ENCODE measurements around the gene JAML.
A peak's percentile ranks its signal among the peaks of the same experiment; 100 is the strongest.

The JAML gene

GRCh38 chr11:118233850-118234249, 9.0 kb upstream of the JAML start:
- TF ChIP-seq, protein P1, sequence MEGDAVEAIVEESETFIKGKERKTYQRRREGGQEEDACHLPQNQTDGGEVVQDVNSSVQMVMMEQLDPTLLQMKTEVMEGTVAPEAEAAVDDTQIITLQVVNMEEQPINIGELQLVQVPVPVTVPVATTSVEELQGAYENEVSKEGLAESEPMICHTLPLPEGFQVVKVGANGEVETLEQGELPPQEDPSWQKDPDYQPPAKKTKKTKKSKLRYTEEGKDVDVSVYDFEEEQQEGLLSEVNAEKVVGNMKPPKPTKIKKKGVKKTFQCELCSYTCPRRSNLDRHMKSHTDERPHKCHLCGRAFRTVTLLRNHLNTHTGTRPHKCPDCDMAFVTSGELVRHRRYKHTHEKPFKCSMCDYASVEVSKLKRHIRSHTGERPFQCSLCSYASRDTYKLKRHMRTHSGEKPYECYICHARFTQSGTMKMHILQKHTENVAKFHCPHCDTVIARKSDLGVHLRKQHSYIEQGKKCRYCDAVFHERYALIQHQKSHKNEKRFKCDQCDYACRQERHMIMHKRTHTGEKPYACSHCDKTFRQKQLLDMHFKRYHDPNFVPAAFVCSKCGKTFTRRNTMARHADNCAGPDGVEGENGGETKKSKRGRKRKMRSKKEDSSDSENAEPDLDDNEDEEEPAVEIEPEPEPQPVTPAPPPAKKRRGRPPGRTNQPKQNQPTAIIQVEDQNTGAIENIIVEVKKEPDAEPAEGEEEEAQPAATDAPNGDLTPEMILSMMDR (IDR thresholded peaks at IDR 0.05; ENCODE audit: low read depth, low read length) = no peak
- no peak overlapping the region for H3K4me3 ChIP-seq (replicated peaks in 1 of 2; ENCODE audit: low read depth in 2 of 2, low read length in 2 of 2)
- no peak for DNase-seq (ENCODE audit: low read depth in 2 of 2)

DNA sequence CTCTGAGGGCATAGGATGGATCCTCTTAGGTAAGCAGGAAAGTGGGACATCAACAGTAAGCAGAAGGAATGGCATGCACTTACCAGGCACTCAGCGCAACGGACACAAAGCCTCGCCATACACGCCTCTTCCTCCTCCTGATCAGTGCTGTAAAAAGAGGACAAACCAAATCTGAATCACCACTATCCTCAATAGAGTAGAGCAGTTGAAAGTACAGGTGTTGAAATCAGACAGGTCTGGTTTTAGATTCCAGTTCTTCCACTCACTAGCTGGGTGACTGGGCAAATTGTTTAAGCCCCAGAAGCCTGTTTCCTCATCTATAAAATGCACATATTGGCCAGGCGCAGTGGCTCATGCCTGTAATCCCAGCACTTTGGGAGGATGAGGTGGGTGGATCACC, 8.6 kb upstream of the JAML start:
- DNase-seq (ENCODE audit: low read depth in 2 of 2) = no peak
- no peak overlapping the region for H3K4me3 ChIP-seq (replicated peaks in 1 of 2; ENCODE audit: low read depth in 2 of 2, low read length in 2 of 2)
- TF ChIP-seq, protein P1 (IDR thresholded peaks at IDR 0.05; ENCODE audit: low read depth, low read length) = no peak

DNA sequence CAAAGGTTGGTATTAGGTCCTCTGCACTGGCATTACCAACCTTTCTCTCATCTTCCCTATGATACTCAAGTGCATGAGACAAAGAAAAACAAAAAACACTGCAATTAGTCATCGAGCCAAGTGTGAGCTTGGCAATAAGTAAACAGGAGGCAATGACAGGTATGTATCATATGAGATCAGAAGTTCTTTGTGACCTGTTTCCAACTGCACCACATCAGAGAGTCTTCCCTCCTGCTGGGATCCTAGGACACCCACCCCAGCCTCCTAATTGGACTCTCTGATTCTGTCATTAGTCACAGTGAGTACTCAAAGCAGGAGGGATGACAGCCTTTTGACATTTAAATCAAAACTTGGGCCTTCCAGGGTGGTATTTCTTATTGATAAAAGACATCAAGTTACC, 7.8 kb upstream of the JAML start:
- no peak for DNase-seq (ENCODE audit: low read depth in 2 of 2)
- TF ChIP-seq, protein P1 (IDR thresholded peaks at IDR 0.05; ENCODE audit: low read depth, low read length) = no peak
- H3K4me3 ChIP-seq (replicated peaks in 1 of 2; ENCODE audit: low read depth in 2 of 2, low read length in 2 of 2) = no peak overlapping the region

- no peak overlapping the region for H3K4me3 ChIP-seq (replicated peaks in 1 of 2; ENCODE audit: low read depth in 2 of 2, low read length in 2 of 2)
- DNase-seq (ENCODE audit: low read depth in 2 of 2) = no peak
- TF ChIP-seq, protein P1 (IDR thresholded peaks at IDR 0.05; ENCODE audit: low read depth, low read length) = no peak
Observed at GRCh38 chr11:118231461-118231860, 6.7 kb upstream of the JAML start.

DNA sequence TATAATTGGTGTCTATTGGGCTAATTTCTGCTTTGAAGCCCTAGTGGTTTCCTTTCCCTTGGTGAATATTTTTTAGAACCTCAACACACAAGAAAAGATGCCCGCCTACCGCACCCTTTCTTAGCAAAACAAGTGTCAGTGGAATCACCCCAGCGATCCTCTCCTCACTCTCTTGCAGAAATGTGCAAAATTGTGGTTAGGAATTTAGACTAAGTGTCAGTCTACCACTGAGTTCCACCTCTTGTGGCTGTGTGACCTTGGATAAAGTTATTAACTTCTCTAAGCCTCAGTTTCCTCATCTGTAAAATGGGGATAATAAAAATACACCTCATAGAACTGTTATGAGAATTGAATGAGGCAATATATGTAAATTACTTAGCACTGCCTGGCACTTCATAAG, 5.3 kb upstream of the JAML start:
- no peak overlapping the region for H3K4me3 ChIP-seq (replicated peaks in 1 of 2; ENCODE audit: low read depth in 2 of 2, low read length in 2 of 2)
- TF ChIP-seq, protein P1 (IDR thresholded peaks at IDR 0.05; ENCODE audit: low read depth, low read length) = no peak
- DNase-seq (ENCODE audit: low read depth in 2 of 2) = no peak

DNA sequence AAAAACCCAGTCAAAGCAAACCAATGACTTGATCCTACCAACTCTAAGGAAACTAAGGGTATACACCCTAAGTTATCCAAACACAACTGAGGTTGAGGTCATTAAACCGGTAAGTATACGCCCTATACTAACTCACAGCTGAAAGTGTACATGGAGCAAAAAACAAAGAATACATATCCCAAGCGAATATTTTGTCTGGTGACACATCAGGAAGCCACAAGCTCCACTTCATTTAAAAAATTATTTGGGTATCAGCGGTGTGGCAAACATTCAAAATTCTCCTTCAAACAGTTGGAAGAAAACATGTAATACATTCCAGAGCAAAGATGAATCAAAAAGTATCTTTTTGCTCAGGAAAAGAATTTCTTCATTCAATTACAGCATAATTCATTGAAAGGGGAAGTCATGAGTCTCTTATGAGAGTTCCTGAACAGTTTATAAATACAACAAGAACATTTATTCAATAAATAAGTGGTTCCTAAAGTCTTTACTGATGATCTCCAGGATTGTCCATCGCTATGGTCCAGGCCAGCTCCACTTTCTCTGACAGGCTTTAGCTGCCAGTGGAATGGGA, 4.5 kb upstream of the JAML start:
- TF ChIP-seq, protein P1 (IDR thresholded peaks at IDR 0.05; ENCODE audit: low read depth, low read length) = no peak
- no peak overlapping the region for H3K4me3 ChIP-seq (replicated peaks in 1 of 2; ENCODE audit: low read depth in 2 of 2, low read length in 2 of 2)
- peak in 1 of 2 donors; percentile 68 for DNase-seq (ENCODE audit: low read depth in 2 of 2)
